ENCODE results near the gene ZNF500.
A peak's percentile ranks its signal among the peaks of the same experiment; 100 is the strongest.

The ZNF500 gene

DNA sequence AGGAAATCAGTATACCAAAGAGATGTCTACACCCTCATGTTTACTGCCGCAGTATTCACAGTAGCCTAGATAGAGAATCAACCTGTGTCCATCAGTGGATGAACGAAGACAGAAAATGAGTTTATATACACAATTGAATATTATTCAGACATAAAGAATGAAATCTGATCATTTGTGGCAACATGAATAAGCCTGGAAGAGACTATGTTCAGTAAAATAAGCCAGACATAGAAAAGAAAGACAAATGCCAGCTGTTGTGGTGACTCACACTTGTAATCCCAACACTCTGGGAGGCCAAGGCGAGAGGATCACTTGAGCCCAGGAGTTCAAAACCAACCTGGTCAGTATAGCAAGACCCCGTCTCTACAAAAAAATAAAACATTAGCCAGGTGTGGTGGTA lies 57.5 kb downstream of the ZNF500 start:
- TF ChIP-seq POLR2A (IDR thresholded peaks at IDR 0.05; ENCODE audit: low read depth, low read length) (no peak), POLR2AphosphoS5 (IDR thresholded peaks at IDR 0.05; ENCODE audit: low read depth, low read length) (no peak), TAF1 (IDR thresholded peaks at IDR 0.05; ENCODE audit: borderline replicate concordance, low read depth, low read length) (no peak)
- no peak for DNase-seq (ENCODE audit: insufficient read length)
- FAIRE-seq: no peak

GRCh38 chr16:4706871-4707270 lies 60.1 kb downstream of the ZNF500 start:
- DNase-seq (ENCODE audit: insufficient read length) (no peak), FAIRE-seq (no peak)
- TF ChIP-seq POLR2AphosphoS5 (IDR thresholded peaks at IDR 0.05; ENCODE audit: low read depth, low read length) (no peak), TAF1 (IDR thresholded peaks at IDR 0.05; ENCODE audit: borderline replicate concordance, low read depth, low read length) (no peak), POLR2A (IDR thresholded peaks at IDR 0.05; ENCODE audit: low read depth, low read length) (no peak)

GRCh38 chr16:4704913-4705312 lies 62.0 kb downstream of the ZNF500 start:
- TF ChIP-seq POLR2A (IDR thresholded peaks at IDR 0.05; ENCODE audit: low read depth, low read length) (no peak), POLR2AphosphoS5 (IDR thresholded peaks at IDR 0.05; ENCODE audit: low read depth, low read length) (no peak), TAF1 (IDR thresholded peaks at IDR 0.05; ENCODE audit: borderline replicate concordance, low read depth, low read length) (no peak)
- no peak for FAIRE-seq
- DNase-seq (ENCODE audit: insufficient read length): no peak

- FAIRE-seq (no peak), DNase-seq (ENCODE audit: insufficient read length) (no peak)
- TF ChIP-seq POLR2A (IDR thresholded peaks at IDR 0.05; ENCODE audit: low read depth, low read length) (no peak), TAF1 (IDR thresholded peaks at IDR 0.05; ENCODE audit: borderline replicate concordance, low read depth, low read length) (no peak), POLR2AphosphoS5 (IDR thresholded peaks at IDR 0.05; ENCODE audit: low read depth, low read length) (no peak)
Measured at GRCh38 chr16:4704491-4704890, 62.5 kb downstream of the ZNF500 start.

DNA sequence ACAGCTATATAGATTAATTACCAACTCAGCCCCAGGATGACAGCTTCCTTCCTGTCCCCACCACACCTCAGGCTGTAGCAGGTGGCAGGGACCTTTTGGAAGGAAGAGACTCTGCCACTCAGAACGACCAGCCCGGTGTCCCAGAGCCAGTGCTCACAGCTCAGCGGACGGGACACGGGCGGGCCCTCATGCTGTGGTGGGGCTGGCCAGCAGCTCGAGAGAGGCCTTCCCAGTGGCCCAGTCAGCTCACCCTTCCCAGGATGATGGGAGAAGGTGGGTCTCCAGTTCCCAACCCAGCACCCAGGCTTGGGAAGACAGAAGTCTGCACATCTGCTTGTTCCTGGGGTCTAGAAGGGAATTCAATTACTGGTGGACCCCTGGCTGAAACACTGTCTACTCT lies 63.1 kb downstream of the ZNF500 start:
- FAIRE-seq (no peak), DNase-seq (ENCODE audit: insufficient read length) (no peak)
- no peak for TF ChIP-seq TAF1 (IDR thresholded peaks at IDR 0.05; ENCODE audit: borderline replicate concordance, low read depth, low read length)
- TF ChIP-seq POLR2AphosphoS5 (IDR thresholded peaks at IDR 0.05; ENCODE audit: low read depth, low read length): no peak
- TF ChIP-seq POLR2A (IDR thresholded peaks at IDR 0.05; ENCODE audit: low read depth, low read length): no peak

DNA sequence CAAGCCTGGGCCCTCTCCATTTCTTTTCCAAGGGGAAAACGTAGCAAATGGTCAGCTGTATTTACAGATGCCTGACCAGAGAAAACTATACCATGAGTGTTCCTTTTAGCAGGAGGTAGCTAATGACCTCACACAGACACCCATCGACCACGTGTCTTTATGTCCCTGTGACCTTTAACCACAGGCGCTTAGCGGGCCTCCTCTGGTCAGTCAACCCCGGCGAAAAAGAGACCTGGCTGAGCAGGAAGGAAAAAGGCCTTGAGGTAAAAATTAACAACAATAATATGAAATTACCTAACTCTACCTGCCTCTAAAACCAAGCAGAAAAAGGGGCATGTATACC lies 64.5 kb downstream of the ZNF500 start:
- no peak for FAIRE-seq
- TF ChIP-seq POLR2A (IDR thresholded peaks at IDR 0.05; ENCODE audit: low read depth, low read length) (no peak), POLR2AphosphoS5 (IDR thresholded peaks at IDR 0.05; ENCODE audit: low read depth, low read length) (no peak), TAF1 (IDR thresholded peaks at IDR 0.05; ENCODE audit: borderline replicate concordance, low read depth, low read length) (no peak)
- no peak for DNase-seq (ENCODE audit: insufficient read length)

DNA sequence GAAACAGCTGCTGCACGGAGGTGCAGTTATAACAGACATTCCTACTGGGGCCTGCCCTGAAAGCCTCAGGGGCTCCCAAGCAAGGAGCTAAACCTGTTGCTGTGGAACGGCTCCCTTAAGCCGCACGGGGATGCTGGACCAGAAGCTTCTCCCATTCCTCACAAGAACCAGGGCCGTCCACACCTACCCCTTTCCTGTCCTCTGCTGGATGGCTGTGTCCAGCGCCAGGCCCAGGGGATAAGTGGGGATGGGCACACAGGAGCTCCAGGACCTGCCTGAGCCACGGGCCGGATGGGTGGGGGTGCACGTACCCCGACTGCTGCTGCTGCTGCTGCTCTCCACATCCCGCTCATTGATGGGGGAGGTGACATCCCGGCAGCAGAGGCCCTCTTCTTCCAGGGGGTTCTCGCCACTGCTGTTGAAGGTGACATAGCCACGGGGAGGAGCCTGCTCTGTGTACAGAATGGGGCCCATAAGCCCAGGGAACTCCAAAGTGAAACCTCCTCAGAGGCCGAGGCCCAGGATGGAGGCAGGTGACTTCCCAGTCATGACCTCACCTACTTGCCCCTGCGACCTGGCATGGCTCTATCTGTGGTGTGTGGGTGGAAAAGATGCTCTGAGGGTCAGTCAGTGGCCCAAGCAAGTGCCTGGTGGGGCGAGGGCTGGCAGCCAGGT lies 65.0 kb downstream of the ZNF500 start:
- TF ChIP-seq POLR2AphosphoS5 (IDR thresholded peaks at IDR 0.05; ENCODE audit: low read depth, low read length) (no peak), TAF1 (IDR thresholded peaks at IDR 0.05; ENCODE audit: borderline replicate concordance, low read depth, low read length) (no peak), POLR2A (IDR thresholded peaks at IDR 0.05; ENCODE audit: low read depth, low read length) (no peak)
- DNase-seq (ENCODE audit: insufficient read length) (peak; percentile 13), FAIRE-seq (no peak)

DNA sequence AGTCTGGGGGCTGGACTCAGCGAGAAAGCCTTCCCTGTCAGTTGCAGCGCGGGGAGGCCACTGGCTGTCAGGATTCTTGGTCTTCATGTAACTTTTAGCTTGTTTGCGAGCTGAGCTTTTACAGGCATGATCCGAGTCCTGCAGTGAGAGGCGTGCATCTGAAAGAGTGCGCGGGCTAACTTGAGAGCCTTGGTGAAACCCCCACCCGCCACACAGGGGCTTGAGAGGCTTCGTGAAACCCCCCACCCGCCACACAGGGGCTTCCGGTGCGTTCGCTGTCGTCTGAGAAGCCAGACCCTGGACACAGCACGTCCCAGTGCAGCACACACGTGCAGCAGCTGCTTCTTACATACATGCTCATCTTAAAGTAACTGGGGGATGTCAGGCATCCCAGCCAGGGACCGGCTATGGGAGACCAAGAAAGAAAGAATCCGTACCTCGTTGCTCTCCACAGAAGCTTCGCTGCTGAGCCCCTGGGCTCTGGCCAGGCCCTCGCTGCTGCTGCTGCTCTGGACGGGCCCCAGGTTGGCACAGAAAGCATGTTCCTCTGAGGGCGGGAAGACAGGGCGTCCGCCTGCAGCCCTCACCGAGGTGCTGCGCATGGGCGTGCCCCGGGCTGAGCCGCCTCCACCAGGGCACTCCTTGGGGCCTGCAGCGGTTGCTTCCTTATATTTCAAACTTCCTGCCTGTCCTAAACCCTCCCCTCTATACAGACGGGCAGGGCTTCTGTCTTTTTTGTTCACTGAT lies 65.8 kb downstream of the ZNF500 start:
- DNase-seq (ENCODE audit: insufficient read length) (no peak), FAIRE-seq (no peak)
- no peak for TF ChIP-seq POLR2A (IDR thresholded peaks at IDR 0.05; ENCODE audit: low read depth, low read length)

DNA sequence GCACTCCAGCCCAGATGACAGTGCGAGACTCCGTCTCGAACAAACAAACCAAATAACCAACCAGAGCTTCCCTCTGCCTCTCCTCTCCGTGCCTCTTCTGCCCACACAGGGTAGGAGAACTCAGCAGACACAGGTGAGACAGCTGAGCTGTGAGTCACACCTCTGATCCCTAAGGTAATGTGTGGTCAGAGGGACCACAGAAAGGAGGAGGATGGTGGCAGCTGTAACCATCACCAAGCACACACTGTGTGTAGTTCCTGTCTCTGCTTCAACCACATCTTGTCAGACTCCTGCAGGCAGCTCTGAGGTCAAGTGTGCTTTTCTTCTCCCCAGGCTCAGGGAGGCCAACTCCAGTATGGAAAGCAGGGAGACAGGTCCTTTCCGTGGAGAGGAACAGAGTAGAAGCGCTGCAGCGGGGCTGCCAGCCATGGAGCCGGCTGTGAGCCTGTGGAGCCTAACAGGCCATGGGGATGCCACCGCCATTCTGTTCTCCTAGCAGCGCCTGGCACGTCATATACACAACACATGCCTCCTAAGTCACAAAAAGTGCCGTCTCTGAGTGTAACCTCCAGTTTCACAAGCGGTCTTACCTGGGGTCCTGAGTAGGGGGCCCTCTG lies 66.5 kb downstream of the ZNF500 start:
- TF ChIP-seq TAF1 (IDR thresholded peaks at IDR 0.05; ENCODE audit: borderline replicate concordance, low read depth, low read length): no peak
- no peak for TF ChIP-seq POLR2A (IDR thresholded peaks at IDR 0.05; ENCODE audit: low read depth, low read length)
- TF ChIP-seq POLR2AphosphoS5 (IDR thresholded peaks at IDR 0.05; ENCODE audit: low read depth, low read length): 0 out of 2 replicates have a peak, but pooled peaks have one; percentile 23
- FAIRE-seq (no peak), DNase-seq (ENCODE audit: insufficient read length) (no peak)

GRCh38 chr16:4699046-4699556 lies 67.9 kb downstream of the ZNF500 start:
- TF ChIP-seq POLR2AphosphoS5 (IDR thresholded peaks at IDR 0.05; ENCODE audit: low read depth, low read length) (no peak; the same call in 1 of the 2 replicates), POLR2A (IDR thresholded peaks at IDR 0.05; ENCODE audit: low read depth, low read length) (no peak), TAF1 (IDR thresholded peaks at IDR 0.05; ENCODE audit: borderline replicate concordance, low read depth, low read length) (no peak)
- DNase-seq (ENCODE audit: insufficient read length): no peak
- no peak for FAIRE-seq

DNA sequence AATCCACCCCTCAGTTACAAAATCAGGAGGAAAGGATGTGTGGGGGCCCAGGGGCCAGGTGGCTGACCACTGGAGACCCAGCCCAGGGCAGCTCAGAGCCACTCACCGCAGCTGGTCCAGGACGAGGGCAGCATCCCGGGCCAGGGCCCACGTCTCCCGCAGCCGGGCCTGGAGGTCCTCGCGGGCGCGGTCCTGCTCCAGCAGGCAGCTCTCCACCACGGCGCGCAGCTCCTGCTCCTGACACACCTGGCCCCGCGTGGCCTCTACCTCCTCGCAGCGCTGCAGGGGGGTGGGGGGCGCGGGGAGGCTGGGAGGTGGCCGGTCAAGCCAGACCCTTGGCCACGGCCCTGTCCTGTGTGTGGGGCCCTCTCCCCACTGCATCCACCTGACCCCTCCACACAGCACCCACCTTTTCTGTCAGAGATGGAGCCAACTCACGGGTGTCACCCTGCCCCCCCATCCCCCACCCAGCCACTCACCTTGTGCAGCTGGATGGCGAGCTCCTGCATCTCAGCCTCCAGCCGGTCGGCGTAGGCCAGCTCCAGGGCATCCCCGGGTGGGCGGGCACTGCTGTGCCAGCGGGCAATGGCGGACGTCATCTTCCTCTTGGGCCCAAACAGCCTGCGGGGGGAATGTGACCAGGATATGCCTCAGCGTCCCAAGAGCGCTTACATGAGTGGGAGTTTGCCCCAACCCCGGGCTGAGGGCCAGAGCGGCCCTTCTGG lies 68.5 kb downstream of the ZNF500 start:
- no peak for TF ChIP-seq TAF1 (IDR thresholded peaks at IDR 0.05; ENCODE audit: borderline replicate concordance, low read depth, low read length)
- TF ChIP-seq POLR2AphosphoS5 (IDR thresholded peaks at IDR 0.05; ENCODE audit: low read depth, low read length): no peak; the same call in 1 of the 2 replicates
- peak; percentile 30 for TF ChIP-seq POLR2A (IDR thresholded peaks at IDR 0.05; ENCODE audit: low read depth, low read length)
- DNase-seq (ENCODE audit: insufficient read length) (peak; percentile 5), FAIRE-seq (no peak)

Measured in GM12892 (cell line).